Caco-2 (cell line): ENCODE data around the gene COX8C. TPM values are rescaled to one million over a fixed set of nuclear protein-coding genes. Genes with fewer than 3 reads are reported as not detected.

Experiments used
- BruUV-seq: library from RNA; stranded (reverse); fragments of 400-500 nt; replicated peaks from 2 replicates; lab custom pipeline; 2021; lab: Mats Ljungman, UMichigan
- CTCF ChIA-PET: fragments of 300-600 bp; sonication (Branson Sonifier 250); formaldehyde crosslinking; loops from one replicate; lab custom pipeline; 2022; ENCODE audit warnings: antibody characterized with exemption; lab: Charles Lee
- POLR2A ChIA-PET: fragments of 300-600 bp; sonication (Branson Sonifier 250); formaldehyde crosslinking; loops from one replicate; lab custom pipeline; 2022; ENCODE audit warnings: antibody characterized with exemption; lab: Charles Lee
- DNase-seq, 2 experiments: peaks; one replicate each; pipeline versions ENCODE4 v3.0.0 to v3.0.0-alpha.2; 2020 to 2022
- H3K27me3 ChIP-seq: replicated peaks from 2 replicates; pipeline ENCODE4 v1.6.0; 2011; ENCODE audit warnings: low read length; ENCODE audit not compliant: control insufficient read depth, insufficient read depth
- H3K36me3 ChIP-seq: 2 replicates; pipeline ENCODE4 v1.5.1; 2011; ENCODE audit warnings: low read length; ENCODE audit not compliant: control insufficient read depth, insufficient read depth
- H3K4me1 ChIP-seq: fragments of 250-450 bp; sonication (Bioruptor Pico); 2 replicates; pipeline ENCODE4 v1.5.1; 2020; ENCODE audit warnings: mild to moderate bottlenecking
- H3K4me3 ChIP-seq: 2 replicates; pipeline ENCODE4 v1.5.1; 2011; ENCODE audit warnings: low read depth, mild to moderate bottlenecking, control low read depth, low read length
- H3K9me3 ChIP-seq: fragments of 250-450 bp; sonication (Bioruptor Pico); 2 replicates; pipeline ENCODE4 v1.5.1; 2020; ENCODE audit warnings: mild to moderate bottlenecking, moderate library complexity
- H3K27ac Mint-ChIP-seq: one replicate; pipeline ENCODE4 v1.8.0; 2022; ENCODE audit warnings: mixed read lengths; ENCODE audit not compliant: unreplicated experiment
- H3K27me3 Mint-ChIP-seq: one replicate; pipeline ENCODE4 v1.8.0; 2022; ENCODE audit warnings: mixed read lengths; ENCODE audit not compliant: insufficient read depth, unreplicated experiment
- H3K36me3 Mint-ChIP-seq: one replicate; pipeline ENCODE4 v1.8.0; 2022; ENCODE audit warnings: mild to moderate bottlenecking, mixed read lengths; ENCODE audit not compliant: insufficient read depth, unreplicated experiment
- H3K4me1 Mint-ChIP-seq: one replicate; pipeline ENCODE4 v1.8.0; 2022; ENCODE audit warnings: low read depth, mixed read lengths; ENCODE audit not compliant: unreplicated experiment
- H3K4me3 Mint-ChIP-seq: one replicate; pipeline ENCODE4 v1.8.0; 2022; ENCODE audit warnings: mild to moderate bottlenecking, moderate library complexity, mixed read lengths; ENCODE audit not compliant: unreplicated experiment
- H3K9me3 Mint-ChIP-seq: one replicate; pipeline ENCODE4 v1.8.0; 2022; ENCODE audit warnings: mixed read lengths; ENCODE audit not compliant: unreplicated experiment
- CTCF ChIP-seq, 2 experiments: fragments of 200-600 bp in 1 of 2; IDR thresholded peaks; 1 replicate in 1 of 2; 2 replicates in 1 of 2; pipeline versions ENCODE4 v1.5.1 to v1.8.0; 2011 to 2022; ENCODE audit warnings: antibody characterized with exemption in 1 of 2, control low read depth in 1 of 2, inconsistent platforms in 1 of 2, low read depth in 1 of 2, low read length in 1 of 2, mild to moderate bottlenecking in 1 of 2, moderate library complexity in 1 of 2; ENCODE audit not compliant: insufficient read depth in 1 of 2, severe bottlenecking in 1 of 2, unreplicated experiment in 1 of 2
- intact Hi-C: fragments of 100-400 bp; cut with micrococcal nuclease; formaldehyde crosslinking; loops from one replicate; pipeline ENCODE4 v1.10.0; 2022; ENCODE audit not compliant: unreplicated experiment
- total RNA-seq: library from RNA; stranded (reverse); gene quantifications from 2 replicates; pipeline ENCODE4 v1.2.3, GENCODE V29; 2022

Gene COX8C
- total RNA-seq, 1 experiment from 2014 or later, result not detected

- Mint-ChIP-seq H3K4me3 (peak overlapping the region; percentile 44), H3K4me1 (peaks cover 19% of the 10 kb centered on the region), H3K27me3 (no peaks in the 10 kb centered on the region), H3K36me3 (peaks cover 18% of the 10 kb centered on the region), H3K27ac (peak overlapping the region; percentile 6), H3K9me3 (no peaks in the 10 kb centered on the region)
- Histone ChIP-seq H3K36me3 (peaks cover 2% of the 10 kb centered on the region), H3K4me3 (no peak overlapping the region), H3K27me3 (no peaks in the 10 kb centered on the region), H3K4me1 (peaks cover 26% of the 10 kb centered on the region), H3K9me3 (no peaks in the 10 kb centered on the region)
- no peak for DNase-seq
- intact Hi-C loops, result loop anchor here (5.0 kb wide), 2 partner anchors 43 to 123 kb away; partner anchors contain the start of genes GON7 and UBR7
- CTCF ChIA-PET, result interaction anchor here (0.6 kb wide), 1 partner anchor 48 kb away, joined by 4 read pairs; no protein-coding TSS in a partner anchor
- no peak for TF ChIP-seq CTCF (IDR thresholded peaks at IDR 0.05; ENCODE audit: insufficient read depth in 1 of 2, low read depth in 1 of 2, low read length in 1 of 2, severe bottlenecking in 1 of 2, unreplicated experiment in 1 of 2)
- TSS peak; percentile 15 for BruUV-seq
- POLR2A ChIA-PET, result no interaction called here
These were observed 16.9 kb upstream of the COX8C start for GRCh38 chr14:93329965-93330608.

- Histone ChIP-seq H3K9me3 (no peaks in the 10 kb centered on the region), H3K27me3 (no peaks in the 10 kb centered on the region), H3K4me1 (peaks cover 22% of the 10 kb centered on the region), H3K4me3 (no peak overlapping the region), H3K36me3 (peaks cover 2% of the 10 kb centered on the region)
- H3K36me3 Mint-ChIP-seq, result peaks cover 18% of the 10 kb centered on the region
- BruUV-seq, result no TSS peak
- ChIA-PET CTCF (interaction anchor here (0.6 kb wide), 1 partner anchor 48 kb away, joined by 4 read pairs; no protein-coding TSS in a partner anchor), POLR2A (interaction anchor here (0.7 kb wide), 1 partner anchor 13 kb away, joined by 3 read pairs; no protein-coding TSS in a partner anchor)
- intact Hi-C loops, result loop anchor here (5.0 kb wide), 2 partner anchors 43 to 123 kb away; partner anchors contain the start of genes GON7 and UBR7
- H3K27me3 Mint-ChIP-seq, result no peaks in the 10 kb centered on the region
- peak overlapping the region; percentile 6 for H3K27ac Mint-ChIP-seq
- peaks cover 19% of the 10 kb centered on the region for H3K4me1 Mint-ChIP-seq
- TF ChIP-seq CTCF (IDR thresholded peaks at IDR 0.05; ENCODE audit: insufficient read depth in 1 of 2, low read depth in 1 of 2, low read length in 1 of 2, severe bottlenecking in 1 of 2, unreplicated experiment in 1 of 2), result no peak
- DNase-seq, result no peak
- H3K4me3 Mint-ChIP-seq, result peak overlapping the region; percentile 82
- no peaks in the 10 kb centered on the region for H3K9me3 Mint-ChIP-seq
These were observed 16.4 kb upstream of the COX8C start for GRCh38 chr14:93330609-93331000.

GRCh38 chr14:93331002-93331727, 15.8 kb upstream of the COX8C start:
- DNase-seq, result no peak
- Histone ChIP-seq H3K36me3 (peaks cover 2% of the 10 kb centered on the region), H3K4me1 (peaks cover 21% of the 10 kb centered on the region), H3K27me3 (no peaks in the 10 kb centered on the region), H3K9me3 (no peaks in the 10 kb centered on the region), H3K4me3 (peak overlapping the region; percentile 53)
- Mint-ChIP-seq H3K27ac (peak overlapping the region; percentile 76), H3K27me3 (no peaks in the 10 kb centered on the region), H3K4me3 (peak overlapping the region; percentile 82), H3K4me1 (peaks cover 19% of the 10 kb centered on the region), H3K36me3 (peaks cover 18% of the 10 kb centered on the region), H3K9me3 (no peaks in the 10 kb centered on the region)
- ChIA-PET POLR2A (interaction anchor here (0.7 kb wide), 1 partner anchor 13 kb away, joined by 3 read pairs; no protein-coding TSS in a partner anchor), CTCF (no interaction called here)
- BruUV-seq, result no TSS peak
- TF ChIP-seq CTCF (IDR thresholded peaks at IDR 0.05; ENCODE audit: insufficient read depth in 1 of 2, low read depth in 1 of 2, low read length in 1 of 2, severe bottlenecking in 1 of 2, unreplicated experiment in 1 of 2), result no peak
- intact Hi-C loops, result loop anchor here (5.0 kb wide), 2 partner anchors 44 to 124 kb away; partner anchors contain the start of genes GON7 and UBR7
